Sigmoid colon (tissue), 7 donors: ENCODE measurements around the gene SETD1B. TPM values are rescaled to one million over a fixed set of nuclear protein-coding genes. Genes with fewer than 3 reads are reported as not detected.
A peak's percentile ranks its signal among the peaks of the same experiment; 100 is the strongest.

Source experiments
- DNase-seq: peaks from one replicate; pipeline ENCODE4 v3.0.0-alpha.2; 2019
- H3K27ac ChIP-seq, 4 donors: fragments of 200-600 bp; sonication (generic); one replicate each; pipeline ENCODE4 v1.5.1; 2016 to 2019; ENCODE audit warnings: mild to moderate bottlenecking in 1 of 4
- H3K27me3 ChIP-seq, 3 donors: fragments of 200-600 bp; sonication (generic); one replicate each; pipeline ENCODE4 v1.5.1; 2019; ENCODE audit warnings: mild to moderate bottlenecking in 1 of 3
- H3K36me3 ChIP-seq, 4 donors: fragments of 200-600 bp; sonication (generic); one replicate each; pipeline ENCODE4 v1.5.1; 2016 to 2019
- H3K4me1 ChIP-seq, 4 donors: fragments of 200-600 bp; sonication (generic); one replicate each; pipeline ENCODE4 v1.5.1; 2017 to 2019
- H3K4me3 ChIP-seq, 4 donors: fragments of 200-600 bp; sonication (generic); one replicate each; pipeline ENCODE4 v1.5.1; 2017 to 2019; ENCODE audit warnings: mild to moderate bottlenecking in 2 of 4, moderate library complexity in 1 of 4
- H3K9me3 ChIP-seq, 4 donors: fragments of 200-600 bp in 3 of 4; sonication (generic) in 3 of 4; one replicate each; pipeline versions ENCODE4 v1.5.1 to v1.6.1; 2013 to 2019
- EP300 ChIP-seq, 4 donors: sonication (generic); formaldehyde crosslinking; IDR thresholded peaks; one replicate each; pipeline ENCODE4 v1.6.1; 2017; ENCODE audit warnings: antibody characterized with exemption in 4 of 4
- POLR2A ChIP-seq, 2 donors: fragments of 450-650 bp; IDR thresholded peaks; one replicate each; pipeline ENCODE4 v1.6.1; 2016; ENCODE audit warnings: antibody characterized with exemption in 2 of 2, mild to moderate bottlenecking in 2 of 2, moderate library complexity in 2 of 2
- POLR2AphosphoS5 ChIP-seq, 4 donors: sonication (generic); formaldehyde crosslinking; IDR thresholded peaks; one replicate each; pipeline ENCODE4 v1.6.1; 2017; ENCODE audit warnings: antibody characterized with exemption in 4 of 4
- WGBS, 2 donors: extraction: QIAGEN DNeasy Blood & Tissue Kit; methylation state at CpG; one replicate each; pipeline ENCODE4 v1.1.7; 2013; 5-methylcytosine and 5-hydroxymethylcytosine counted together
- intact Hi-C: fragments of 100-400 bp; cut with DNase I; formaldehyde crosslinking; loops from one replicate; pipeline ENCODE4 v1.15.1; 2023
- polyA plus RNA-seq, 3 donors: library from polyadenylated mRNA; stranded (reverse); fragments of 200-250 nt; gene quantifications; one replicate each; pipeline ENCODE4 v1.2.3, GENCODE V29; 2013
- total RNA-seq, 4 donors: library from RNA; depleted of rRNA; stranded (reverse); fragments of >200 nt; gene quantifications; one replicate each; pipeline ENCODE4 v1.1.0, GENCODE V29; 2016
- TF ChIP-seq, protein P1 (sequence below), 4 experiments: fragments of 450-650 bp in 3 of 4; fragments of 200-600 bp in 1 of 4; IDR thresholded peaks; one replicate each; pipeline ENCODE4 v1.5.1; 2016 to 2019; ENCODE audit warnings: antibody characterized with exemption in 4 of 4, mild to moderate bottlenecking in 3 of 4, moderate library complexity in 2 of 4
- donor health status: healthy with polysubstance abuse.
- donor health status: Bipolar disorder and iron deficiency.
- donor health status: healthy.

SETD1B gene
- total and polyA plus RNA-seq, 7 donors = 2.4 to 16.9 (median 8.2) TPM

DNA sequence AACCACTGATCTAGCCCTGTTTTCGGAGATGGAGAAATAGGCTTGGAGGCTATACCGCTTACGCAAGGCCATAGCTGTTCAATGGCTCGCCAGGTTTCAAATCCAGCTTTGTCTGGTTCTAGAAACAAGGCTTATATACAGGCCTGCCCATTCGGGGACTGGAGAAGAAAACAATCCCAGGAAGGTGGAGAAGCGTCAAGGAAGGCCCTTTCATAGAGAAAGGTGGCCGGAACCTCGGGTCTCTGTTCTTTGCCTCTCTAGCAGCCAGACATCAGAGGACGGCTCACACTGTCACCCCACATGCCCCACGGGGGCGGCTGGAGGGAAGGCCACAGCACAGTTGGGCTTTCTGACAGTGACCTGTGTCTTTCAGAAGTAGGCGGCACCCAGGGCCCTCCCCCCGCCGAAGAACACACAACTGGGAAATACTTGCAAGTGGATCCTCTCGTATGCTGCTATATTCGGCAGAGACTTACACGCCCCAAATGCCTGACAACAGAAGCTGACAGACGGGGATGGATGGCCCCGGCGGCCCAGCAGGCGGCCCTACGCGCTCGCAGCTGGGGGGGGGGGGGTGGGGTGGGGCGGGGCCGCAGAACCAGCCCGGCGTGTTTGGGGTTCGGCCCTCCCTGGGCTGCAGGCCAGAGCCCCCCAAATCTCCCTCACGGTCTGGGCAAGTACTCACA is 4.5 kb upstream of the SETD1B start:
- Histone ChIP-seq H3K4me1 (peaks cover 0 to 55% (median 51%) of the 10 kb centered on the region in 4 donors), H3K27me3 (no peaks in the 10 kb centered on the region), H3K4me3 (peak overlapping the region; percentile 58 to 81 (median 78)), H3K27ac (peak overlapping the region; percentile 100), H3K9me3 (no peaks in the 10 kb centered on the region), H3K36me3 (peaks cover 0 to 12% (median 4%) of the 10 kb centered on the region in 4 donors)
- TF ChIP-seq POLR2AphosphoS5 (IDR thresholded peaks at IDR 0.05) (peak; percentile 33 to 61 (median 49)), EP300 (IDR thresholded peaks at IDR 0.05) (no peak), POLR2A (IDR thresholded peaks at IDR 0.05) (no peak)
- TF ChIP-seq, protein P1, sequence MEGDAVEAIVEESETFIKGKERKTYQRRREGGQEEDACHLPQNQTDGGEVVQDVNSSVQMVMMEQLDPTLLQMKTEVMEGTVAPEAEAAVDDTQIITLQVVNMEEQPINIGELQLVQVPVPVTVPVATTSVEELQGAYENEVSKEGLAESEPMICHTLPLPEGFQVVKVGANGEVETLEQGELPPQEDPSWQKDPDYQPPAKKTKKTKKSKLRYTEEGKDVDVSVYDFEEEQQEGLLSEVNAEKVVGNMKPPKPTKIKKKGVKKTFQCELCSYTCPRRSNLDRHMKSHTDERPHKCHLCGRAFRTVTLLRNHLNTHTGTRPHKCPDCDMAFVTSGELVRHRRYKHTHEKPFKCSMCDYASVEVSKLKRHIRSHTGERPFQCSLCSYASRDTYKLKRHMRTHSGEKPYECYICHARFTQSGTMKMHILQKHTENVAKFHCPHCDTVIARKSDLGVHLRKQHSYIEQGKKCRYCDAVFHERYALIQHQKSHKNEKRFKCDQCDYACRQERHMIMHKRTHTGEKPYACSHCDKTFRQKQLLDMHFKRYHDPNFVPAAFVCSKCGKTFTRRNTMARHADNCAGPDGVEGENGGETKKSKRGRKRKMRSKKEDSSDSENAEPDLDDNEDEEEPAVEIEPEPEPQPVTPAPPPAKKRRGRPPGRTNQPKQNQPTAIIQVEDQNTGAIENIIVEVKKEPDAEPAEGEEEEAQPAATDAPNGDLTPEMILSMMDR (IDR thresholded peaks at IDR 0.05) = no peak
- intact Hi-C loops = no loop called here
- peak; percentile 93 for DNase-seq
- 5 to 13% methylated on average over 30 of the region's 30 CpGs for WGBS, 2 donors

DNA sequence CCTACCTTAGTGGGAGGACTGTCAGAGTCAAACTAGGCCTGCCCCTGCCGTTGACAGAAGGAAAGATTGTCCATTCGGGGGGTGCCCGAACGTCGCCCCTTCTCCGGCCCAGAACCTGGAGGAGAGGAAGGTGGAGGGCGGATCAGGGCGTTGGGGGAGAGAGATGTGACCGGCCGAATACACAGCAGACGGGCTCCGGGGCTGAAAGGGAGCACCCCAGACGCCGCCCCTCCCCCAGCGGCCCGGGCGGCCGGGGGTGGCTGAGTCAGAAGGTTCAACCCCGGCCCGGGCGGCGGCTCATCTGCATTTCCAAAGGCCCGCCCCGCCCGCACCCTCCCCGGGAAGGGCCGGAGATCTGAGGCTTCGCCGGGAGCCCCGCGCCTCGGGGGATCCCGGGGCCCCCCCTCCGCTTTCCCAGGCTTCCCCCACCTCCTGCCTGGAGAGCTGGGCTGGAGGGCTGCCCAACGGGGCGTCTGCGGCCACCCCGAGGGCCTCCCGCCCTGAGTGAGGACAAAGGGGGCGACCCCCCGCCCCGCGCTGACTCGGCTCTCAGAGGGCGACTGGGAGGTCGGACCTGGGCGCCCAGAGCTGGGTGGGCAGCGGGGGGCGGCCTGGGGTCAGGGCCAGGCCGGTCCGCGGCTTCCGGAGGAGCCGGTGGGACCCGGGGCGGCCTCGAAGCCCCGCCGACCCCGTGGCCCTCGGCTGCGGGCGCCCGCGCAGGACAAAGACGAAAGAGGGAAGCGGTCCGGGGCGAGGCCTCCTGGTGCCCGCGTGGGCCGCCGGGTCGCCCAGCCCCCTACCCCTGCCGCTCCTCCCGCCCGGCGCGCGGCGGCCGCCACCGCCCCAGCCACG is 3.7 kb upstream of the SETD1B start:
- peak; percentile 97 for DNase-seq
- Histone ChIP-seq H3K9me3 (no peaks in the 10 kb centered on the region), H3K36me3 (peaks cover 0 to 12% (median 4%) of the 10 kb centered on the region in 4 donors), H3K4me3 (peak overlapping the region; percentile 58 to 81 (median 78)), H3K4me1 (peaks cover 0 to 50% (median 46%) of the 10 kb centered on the region in 4 donors), H3K27ac (peak overlapping the region; percentile 100), H3K27me3 (no peaks in the 10 kb centered on the region)
- 0 to 1% methylated on average over 84 of the region's 84 CpGs for WGBS, 2 donors
- intact Hi-C loops = loop anchor here (10.0 kb wide), 1 partner anchor 265 kb away; no protein-coding TSS in a partner anchor
- TF ChIP-seq POLR2AphosphoS5 (IDR thresholded peaks at IDR 0.05) (peak; percentile 71 to 91 (median 81)), POLR2A (IDR thresholded peaks at IDR 0.05) (peak; percentile 75 to 86), EP300 (IDR thresholded peaks at IDR 0.05) (no peak)

DNA sequence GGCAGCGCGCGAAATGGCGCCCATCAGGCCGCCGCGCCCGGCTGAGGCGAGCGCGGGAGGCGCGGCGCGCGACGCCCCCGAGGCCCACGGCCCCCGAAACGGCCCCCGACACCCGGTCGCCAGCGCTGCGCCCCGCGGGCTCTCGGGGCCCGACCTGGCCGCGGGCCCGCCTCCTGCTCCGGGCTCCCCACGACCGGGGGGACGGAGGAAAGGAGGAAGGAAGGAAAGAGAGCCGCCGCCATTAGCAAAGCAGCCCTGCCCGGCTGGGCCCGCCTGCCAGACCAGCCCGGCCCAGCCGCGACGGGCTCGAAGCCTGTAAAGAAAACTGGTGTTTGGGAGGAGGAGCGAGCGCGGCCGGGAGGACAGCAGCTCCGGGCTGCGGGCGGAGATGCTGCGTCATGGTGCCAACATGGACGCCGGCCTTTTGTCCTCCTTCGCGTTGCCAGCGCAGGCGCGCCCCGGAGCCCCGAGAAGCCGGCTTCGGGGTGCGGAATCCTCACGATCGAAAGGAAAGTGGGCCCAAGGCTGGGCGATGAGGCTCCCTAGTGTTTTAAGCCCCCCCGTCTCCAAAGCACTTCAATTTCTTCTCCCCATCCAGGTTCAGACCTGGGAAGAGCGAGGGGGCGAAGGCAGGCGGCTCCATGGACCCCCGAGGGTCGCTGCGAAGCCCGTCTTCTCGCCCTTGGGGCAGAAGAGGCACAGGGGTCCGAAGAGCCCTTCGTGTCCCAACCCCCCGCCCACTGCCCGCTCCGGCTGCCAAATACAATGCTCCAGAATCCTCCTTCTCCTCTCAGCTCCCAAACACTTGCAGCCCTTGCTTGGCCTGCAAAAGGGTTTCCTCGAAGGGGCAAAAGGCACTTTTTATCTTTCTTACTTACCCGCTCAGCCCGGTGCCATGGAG is 2.9 kb upstream of the SETD1B start:
- intact Hi-C loops = loop anchor here (10.0 kb wide), 1 partner anchor 264 kb away; no protein-coding TSS in a partner anchor
- H3K4me3 ChIP-seq = peak overlapping the region; percentile 63 to 81 (median 78)
- H3K9me3 ChIP-seq = no peaks in the 10 kb centered on the region
- peak; percentile 93 for DNase-seq
- peaks cover 0 to 5% (median 1%) of the 10 kb centered on the region in 4 donors for H3K36me3 ChIP-seq
- 0 to 1% methylated on average over 86 of the region's 86 CpGs for WGBS, 2 donors
- TF ChIP-seq POLR2A (IDR thresholded peaks at IDR 0.05) (peak; percentile 72 to 79), EP300 (IDR thresholded peaks at IDR 0.05) (no peak), POLR2AphosphoS5 (IDR thresholded peaks at IDR 0.05) (peak; percentile 58 to 81 (median 74))
- TF ChIP-seq, protein P1 (IDR thresholded peaks at IDR 0.05) = no peak
- no peaks in the 10 kb centered on the region for H3K27me3 ChIP-seq
- H3K4me1 ChIP-seq = peaks cover 0 to 50% (median 46%) of the 10 kb centered on the region in 4 donors
- H3K27ac ChIP-seq = peak overlapping the region; percentile 100

DNA sequence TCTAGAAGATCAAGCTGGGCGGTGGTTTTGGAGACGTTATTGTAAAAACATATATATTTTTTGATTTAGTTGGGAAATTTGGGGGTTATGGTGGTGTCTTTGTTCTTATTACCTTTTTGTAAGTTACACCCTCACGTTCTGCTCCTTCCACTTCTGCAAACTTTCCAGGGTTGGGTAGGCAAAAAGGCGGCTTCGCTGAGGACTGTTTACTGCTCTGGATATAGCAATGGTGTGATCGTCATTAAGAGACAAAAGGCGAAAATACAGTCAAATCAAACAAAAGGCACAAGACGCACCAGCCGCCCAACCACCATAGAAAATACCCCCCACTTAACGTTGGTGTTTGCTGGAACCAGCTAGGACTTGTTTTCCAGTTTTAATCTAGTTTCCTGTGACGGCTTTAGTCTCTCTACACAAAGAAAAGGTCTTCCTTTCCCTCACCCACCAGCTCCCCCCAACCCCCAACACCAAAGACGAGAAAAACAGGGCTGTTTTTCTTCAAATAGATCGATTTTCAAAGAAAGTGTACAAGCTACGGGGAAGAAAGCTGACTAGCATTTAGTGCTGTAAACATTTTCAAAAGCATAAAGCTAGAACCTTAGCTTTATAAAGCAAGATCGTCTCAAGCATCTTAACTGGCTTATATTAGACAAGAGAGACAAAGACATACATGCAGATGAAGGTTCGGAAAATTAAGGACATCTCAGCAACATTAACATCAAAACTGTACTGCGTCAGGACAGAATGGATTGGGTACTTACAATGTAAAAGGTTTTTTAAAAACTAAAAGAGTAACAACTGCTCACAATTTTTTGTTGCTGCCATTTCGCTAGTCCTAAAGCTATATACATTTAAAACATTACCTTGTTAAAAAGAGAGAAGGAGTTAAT is 2.0 kb upstream of the SETD1B start:
- Histone ChIP-seq H3K9me3 (no peaks in the 10 kb centered on the region), H3K4me1 (peaks cover 0 to 50% (median 46%) of the 10 kb centered on the region in 4 donors), H3K27me3 (no peaks in the 10 kb centered on the region), H3K4me3 (peak overlapping the region; percentile 63 to 81 (median 78)), H3K36me3 (no peaks in the 10 kb centered on the region), H3K27ac (peak overlapping the region; percentile 100)
- intact Hi-C loops = loop anchor here (10.0 kb wide), 1 partner anchor 263 kb away; no protein-coding TSS in a partner anchor
- no peak for TF ChIP-seq POLR2A (IDR thresholded peaks at IDR 0.05)
- no peak for TF ChIP-seq POLR2AphosphoS5 (IDR thresholded peaks at IDR 0.05)
- TF ChIP-seq, protein P1 (IDR thresholded peaks at IDR 0.05) = no peak
- TF ChIP-seq EP300 (IDR thresholded peaks at IDR 0.05) = no peak
- WGBS, 2 donors = 1% methylated on average over 18 of the region's 18 CpGs
- no peak for DNase-seq
